Measurements from ENCODE around the gene QSOX2. TPM values are rescaled to one million over a fixed set of nuclear protein-coding genes. Genes with fewer than 3 reads are reported as not detected.

The QSOX2 gene
- total RNA-seq, 1 experiment from 2014 or later = 9.9 TPM

DNA sequence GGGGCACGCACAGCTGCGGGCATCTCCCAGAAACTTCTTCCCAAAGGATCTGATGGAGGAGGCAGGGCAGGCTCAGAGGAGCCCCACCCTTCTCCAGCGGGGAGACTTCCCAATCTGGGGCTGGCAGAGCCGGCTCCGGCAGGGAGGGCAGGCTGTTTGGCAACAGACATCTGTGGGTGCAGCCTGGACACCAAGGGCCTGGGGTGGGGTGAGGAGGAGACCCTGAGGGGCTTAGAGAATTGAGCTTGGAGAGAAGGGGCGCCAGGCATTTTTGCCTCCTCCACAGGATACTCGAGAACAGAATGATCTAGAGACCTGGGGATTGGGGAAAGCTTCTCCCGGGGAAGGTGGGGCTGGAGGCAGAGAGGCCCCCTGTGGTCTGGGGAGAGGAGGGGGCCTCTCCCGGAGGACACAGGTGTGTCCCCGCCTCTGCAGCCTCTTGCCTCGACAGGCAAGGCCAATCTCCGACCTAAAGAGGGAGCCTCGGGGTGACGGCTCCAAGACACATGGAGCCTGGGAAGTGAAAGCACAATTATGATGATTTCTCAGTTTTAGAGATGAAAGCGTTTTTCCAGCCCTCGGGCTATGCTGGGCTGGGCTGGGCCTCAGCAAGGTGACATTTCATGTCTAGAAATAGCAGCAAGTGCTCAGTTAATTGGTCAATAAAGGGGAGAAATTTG lies 49.1 kb downstream of the QSOX2 start:
- POLR2A ChIA-PET (ENCODE audit: unreplicated experiment) = no interaction called here
- CTCF ChIA-PET = no interaction called here
- peaks cover 23% of the 10 kb centered on the region for H3K27me3 ChIP-seq (ENCODE audit: low read length)
- BruUV-seq (replicated peaks) = no TSS peak
- no peak overlapping the region for H3K4me3 ChIP-seq (ENCODE audit: low read length)
- H3K36me3 ChIP-seq (ENCODE audit: low read depth, low read length) = no peaks in the 10 kb centered on the region
- intact Hi-C loops (cut with micrococcal nuclease) = no loop called here
- peak; percentile 7 for DNase-seq
- H3K9me2 ChIP-seq (replicated peaks; ENCODE audit: low read length) = no peaks in the 10 kb centered on the region
- TF ChIP-seq EZH2 (IDR thresholded peaks at IDR 0.05; ENCODE audit: low read length, unreplicated experiment) = no peak
- no peak for TF ChIP-seq EZH2phosphoT487 (IDR thresholded peaks at IDR 0.05; ENCODE audit: borderline replicate concordance, low read length)
- TF ChIP-seq, protein P1, sequence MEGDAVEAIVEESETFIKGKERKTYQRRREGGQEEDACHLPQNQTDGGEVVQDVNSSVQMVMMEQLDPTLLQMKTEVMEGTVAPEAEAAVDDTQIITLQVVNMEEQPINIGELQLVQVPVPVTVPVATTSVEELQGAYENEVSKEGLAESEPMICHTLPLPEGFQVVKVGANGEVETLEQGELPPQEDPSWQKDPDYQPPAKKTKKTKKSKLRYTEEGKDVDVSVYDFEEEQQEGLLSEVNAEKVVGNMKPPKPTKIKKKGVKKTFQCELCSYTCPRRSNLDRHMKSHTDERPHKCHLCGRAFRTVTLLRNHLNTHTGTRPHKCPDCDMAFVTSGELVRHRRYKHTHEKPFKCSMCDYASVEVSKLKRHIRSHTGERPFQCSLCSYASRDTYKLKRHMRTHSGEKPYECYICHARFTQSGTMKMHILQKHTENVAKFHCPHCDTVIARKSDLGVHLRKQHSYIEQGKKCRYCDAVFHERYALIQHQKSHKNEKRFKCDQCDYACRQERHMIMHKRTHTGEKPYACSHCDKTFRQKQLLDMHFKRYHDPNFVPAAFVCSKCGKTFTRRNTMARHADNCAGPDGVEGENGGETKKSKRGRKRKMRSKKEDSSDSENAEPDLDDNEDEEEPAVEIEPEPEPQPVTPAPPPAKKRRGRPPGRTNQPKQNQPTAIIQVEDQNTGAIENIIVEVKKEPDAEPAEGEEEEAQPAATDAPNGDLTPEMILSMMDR (conservative IDR thresholded peaks at IDR 0.05; ENCODE audit: low read depth, low read length) = no peak
- no peak overlapping the region for H3K9ac ChIP-seq (ENCODE audit: low read length)
- peak overlapping the region; percentile 26; the same call in 1 of the 2 replicates for H3K4me2 ChIP-seq (ENCODE audit: low read length)
- H3K27ac ChIP-seq (ENCODE audit: low read length) = no peak overlapping the region
- H3K79me2 ChIP-seq (ENCODE audit: low read length) = no peaks in the 10 kb centered on the region
- H4K20me1 ChIP-seq (ENCODE audit: low read length) = no peaks in the 10 kb centered on the region
- no peak overlapping the region for H2AFZ ChIP-seq (ENCODE audit: low read length)
- no peaks in the 10 kb centered on the region for H3K4me1 ChIP-seq (ENCODE audit: insufficient read depth, low read length)
- ATAC-seq = peak; percentile 35; the same call in 1 of the 2 replicates
- no peaks in the 10 kb centered on the region for H3K9me3 ChIP-seq (ENCODE audit: low read length)
- no peaks in the 10 kb centered on the region for H3F3A ChIP-seq (ENCODE audit: low read length, unreplicated experiment)

- Histone ChIP-seq H3K9me2 (replicated peaks; ENCODE audit: low read length) (no peaks in the 10 kb centered on the region), H3K27me3 (ENCODE audit: low read length) (peaks cover 23% of the 10 kb centered on the region), H4K20me1 (ENCODE audit: low read length) (no peaks in the 10 kb centered on the region), H3K9me3 (ENCODE audit: low read length) (no peaks in the 10 kb centered on the region), H3K79me2 (ENCODE audit: low read length) (no peaks in the 10 kb centered on the region), H2AFZ (ENCODE audit: low read length) (no peak overlapping the region), H3K36me3 (ENCODE audit: low read depth, low read length) (no peaks in the 10 kb centered on the region), H3K4me1 (ENCODE audit: insufficient read depth, low read length) (no peaks in the 10 kb centered on the region), H3F3A (ENCODE audit: low read length, unreplicated experiment) (no peaks in the 10 kb centered on the region), H3K4me2 (ENCODE audit: low read length) (no peak overlapping the region), H3K4me3 (ENCODE audit: low read length) (no peak overlapping the region), H3K27ac (ENCODE audit: low read length) (no peak overlapping the region), H3K9ac (ENCODE audit: low read length) (no peak overlapping the region)
- ChIA-PET CTCF (no interaction called here), POLR2A (ENCODE audit: unreplicated experiment) (no interaction called here)
- TF ChIP-seq, protein P1 (conservative IDR thresholded peaks at IDR 0.05; ENCODE audit: low read depth, low read length) = no peak
- no peak for TF ChIP-seq EZH2 (IDR thresholded peaks at IDR 0.05; ENCODE audit: low read length, unreplicated experiment)
- TF ChIP-seq EZH2phosphoT487 (IDR thresholded peaks at IDR 0.05; ENCODE audit: borderline replicate concordance, low read length) = no peak
- no TSS peak for BruUV-seq (replicated peaks)
- ATAC-seq (no peak), DNase-seq (no peak)
- intact Hi-C loops (cut with micrococcal nuclease) = no loop called here
Observed at GRCh38 chr9:136194540-136194939, 51.1 kb downstream of the QSOX2 start.

- ATAC-seq (no peak), DNase-seq (no peak)
- CTCF ChIA-PET = no interaction called here
- intact Hi-C loops (cut with micrococcal nuclease) = no loop called here
- no peaks in the 10 kb centered on the region for H3K9me3 ChIP-seq (ENCODE audit: low read length)
- no peak overlapping the region for H3K4me3 ChIP-seq (ENCODE audit: low read length)
- peaks cover 23% of the 10 kb centered on the region for H3K27me3 ChIP-seq (ENCODE audit: low read length)
- POLR2A ChIA-PET (ENCODE audit: unreplicated experiment) = no interaction called here
- no peak overlapping the region for H3K9ac ChIP-seq (ENCODE audit: low read length)
- H2AFZ ChIP-seq (ENCODE audit: low read length) = no peak overlapping the region
- no peaks in the 10 kb centered on the region for H3K36me3 ChIP-seq (ENCODE audit: low read depth, low read length)
- no peaks in the 10 kb centered on the region for H3K9me2 ChIP-seq (replicated peaks; ENCODE audit: low read length)
- no peak overlapping the region for H3K27ac ChIP-seq (ENCODE audit: low read length)
- no peaks in the 10 kb centered on the region for H4K20me1 ChIP-seq (ENCODE audit: low read length)
- BruUV-seq (replicated peaks) = no TSS peak
- no peaks in the 10 kb centered on the region for H3F3A ChIP-seq (ENCODE audit: low read length, unreplicated experiment)
- H3K4me2 ChIP-seq (ENCODE audit: low read length) = no peak overlapping the region
- TF ChIP-seq, protein P1 (conservative IDR thresholded peaks at IDR 0.05; ENCODE audit: low read depth, low read length) = no peak
- TF ChIP-seq EZH2phosphoT487 (IDR thresholded peaks at IDR 0.05; ENCODE audit: borderline replicate concordance, low read length) (no peak), EZH2 (IDR thresholded peaks at IDR 0.05; ENCODE audit: low read length, unreplicated experiment) (no peak)
- H3K79me2 ChIP-seq (ENCODE audit: low read length) = no peaks in the 10 kb centered on the region
- H3K4me1 ChIP-seq (ENCODE audit: insufficient read depth, low read length) = no peaks in the 10 kb centered on the region
Observed at GRCh38 chr9:136193891-136194279, 51.7 kb downstream of the QSOX2 start.

Measured in PC-3 (cell line).